Common myeloid progenitor, CD34-positive (primary cell): ENCODE data around the gene MRTO4.
"Not testable (repeated sequence)": the region's sequence is repeated elsewhere in the genome, so short reads cannot be mapped to it uniquely, and the experiment has no call there.

ENCODE experiments used
- CTCF ChIA-PET: fragments of 350-600 bp; sonication (Branson Sonifier 250); formaldehyde crosslinking; loops from one replicate; lab custom pipeline; 2021; ENCODE audit warnings: antibody characterized with exemption; lab: Charles Lee
- POLR2A ChIA-PET: fragments of 350-600 bp; sonication (Branson Sonifier 250); formaldehyde crosslinking; loops from one replicate; lab custom pipeline; 2021; ENCODE audit warnings: antibody characterized with exemption; lab: Charles Lee
- DNase-seq, 3 donors: peaks; one replicate each; pipeline versions ENCODE4 v3.0.0 to v3.0.0-alpha.2; 2013
- H3K27ac ChIP-seq, 2 experiments: 1 replicate in 1 of 2; 2 replicates in 1 of 2; pipeline ENCODE4 v1.7.0; 2013; ENCODE audit warnings: inconsistent platforms in 2 of 2, low read length in 2 of 2, mild to moderate bottlenecking in 2 of 2, low read depth in 1 of 2, moderate library complexity in 1 of 2; ENCODE audit not compliant: severe bottlenecking in 2 of 2, insufficient read depth in 1 of 2, poor library complexity in 1 of 2
- H3K27me3 ChIP-seq, 5 experiments: replicated peaks in 2 of 5; 1 replicate in 3 of 5; 2 replicates in 2 of 5; pipeline versions ENCODE4 v1.6.1 to v1.7.0; 2013; ENCODE audit warnings: low read length in 4 of 5, mild to moderate bottlenecking in 2 of 5, moderate library complexity in 2 of 5, inconsistent platforms in 1 of 5; ENCODE audit not compliant: insufficient read depth in 5 of 5, control insufficient read depth in 4 of 5
- H3K36me3 ChIP-seq, 4 experiments: 1 replicate in 2 of 4; 2 replicates in 2 of 4; pipeline versions ENCODE4 v1.6.1 to v1.7.0; 2013; ENCODE audit warnings: low read length in 3 of 4, control low read depth in 1 of 4, mild to moderate bottlenecking in 1 of 4; ENCODE audit not compliant: control insufficient read depth in 4 of 4, insufficient read depth in 4 of 4
- H3K4me1 ChIP-seq, 4 experiments: 1 replicate in 3 of 4; 2 replicates in 1 of 4; pipeline versions ENCODE4 v1.6.1 to v1.7.1; 2013; ENCODE audit warnings: low read length in 3 of 4, mild to moderate bottlenecking in 3 of 4, control low read depth in 1 of 4, inconsistent platforms in 1 of 4, moderate library complexity in 1 of 4; ENCODE audit not compliant: control insufficient read depth in 4 of 4, insufficient read depth in 4 of 4; ENCODE audit errors: control extremely low read depth in 1 of 4
- H3K4me3 ChIP-seq, 7 experiments: 1 replicate in 4 of 7; 2 replicates in 3 of 7; pipeline versions ENCODE4 v1.5.1 to v1.7.0; 2013; ENCODE audit warnings: mild to moderate bottlenecking in 7 of 7, low read length in 6 of 7, moderate library complexity in 6 of 7, inconsistent platforms in 2 of 7, low read depth in 2 of 7, control low read depth in 1 of 7; ENCODE audit not compliant: insufficient read depth in 4 of 7, control insufficient read depth in 1 of 7; ENCODE audit errors: extremely low read depth in 1 of 7
- H3K9me3 ChIP-seq, 5 experiments: 1 replicate in 4 of 5; 2 replicates in 1 of 5; pipeline versions ENCODE4 v1.6.1 to v1.7.1; 2013; ENCODE audit warnings: low read length in 4 of 5, mild to moderate bottlenecking in 2 of 5, inconsistent platforms in 1 of 5, low read depth in 1 of 5, moderate library complexity in 1 of 5; ENCODE audit not compliant: control insufficient read depth in 4 of 5, insufficient read depth in 2 of 5; ENCODE audit errors: control extremely low read depth in 1 of 5
- WGBS: methylation state at CpG from one replicate; pipeline ENCODE4 v1.1.5; 2013; ENCODE audit not compliant: insufficient coverage; 5-methylcytosine and 5-hydroxymethylcytosine counted together

Gene MRTO4

GRCh38 chr1:19212167-19212566 is 39.4 kb upstream of the MRTO4 start:
- POLR2A ChIA-PET: interaction anchor here (3.4 kb wide), 1 partner anchor 33 kb away, joined by 15 read pairs; no protein-coding TSS in a partner anchor
- no peaks in the 10 kb centered on the region for H3K27me3 ChIP-seq
- CTCF ChIA-PET: interaction anchor here (1.0 to 1.5 kb wide), 3 partner anchors 27 to 36 kb away, joined by 3 read pairs; no protein-coding TSS in a partner anchor

GRCh38 chr1:19213580-19213979 is 38.0 kb upstream of the MRTO4 start:
- ChIA-PET CTCF (no interaction called here), POLR2A (no interaction called here)
- Histone ChIP-seq H3K27me3 (no peaks in the 10 kb centered on the region), H3K9me3 (no peaks in the 10 kb centered on the region), H3K4me1 (peaks cover 20 to 36% (median 25%) of the 10 kb centered on the region in 4 experiments), H3K4me3 (no peak overlapping the region), H3K36me3 (peaks cover 12 to 47% (median 21%) of the 10 kb centered on the region in 4 experiments), H3K27ac (no peak overlapping the region)
- DNase-seq: no peak
- no CpG with 5 or more reads among the region's 1 CpG for WGBS

More at GRCh38 chr1:19212167-19212566, 39.4 kb upstream of the MRTO4 start:
- DNase-seq: no peak
- peak overlapping the region in 1 of 2 experiments; percentile 98 for H3K27ac ChIP-seq
- peak overlapping the region in 2 of 7 experiments; percentile 13 to 91 for H3K4me3 ChIP-seq
- no peaks in the 10 kb centered on the region for H3K9me3 ChIP-seq
- peaks cover 23 to 49% (median 33%) of the 10 kb centered on the region in 4 experiments for H3K4me1 ChIP-seq
- peaks cover 6 to 34% (median 17%) of the 10 kb centered on the region in 4 experiments for H3K36me3 ChIP-seq

- CTCF ChIA-PET: interaction anchor here (0.8 to 1.8 kb wide), 4 partner anchors 24 to 76 kb away, joined by 3 to 7 read pairs (median 3); no protein-coding TSS in a partner anchor
- DNase-seq, H3K4me3 ChIP-seq, H3K9me3 ChIP-seq, POLR2A ChIA-PET, H3K27ac ChIP-seq, H3K27me3 ChIP-seq: not testable (repeated sequence)
- Histone ChIP-seq H3K4me1 (peaks cover 3 to 14% (median 9%) of the 10 kb centered on the region in 4 experiments), H3K36me3 (peaks cover 29 to 78% (median 45%) of the 10 kb centered on the region in 4 experiments)
- 100% methylated on average over 3 of the region's 4 CpGs for WGBS
Observed at GRCh38 chr1:19216585-19216984, 35.0 kb upstream of the MRTO4 start.

GRCh38 chr1:19219451-19219850 is 32.2 kb upstream of the MRTO4 start:
- Histone ChIP-seq H3K9me3 (no peaks in the 10 kb centered on the region), H3K4me1 (peaks cover 0 to 3% (median 1%) of the 10 kb centered on the region in 4 experiments), H3K4me3 (no peak overlapping the region), H3K36me3 (peaks cover 30 to 84% (median 65%) of the 10 kb centered on the region in 4 experiments), H3K27ac (no peak overlapping the region), H3K27me3 (no peaks in the 10 kb centered on the region)
- DNase-seq: no peak
- ChIA-PET CTCF (interaction anchor here (0.8 to 2.2 kb wide), 5 partner anchors 9 to 40 kb away, joined by 3 to 8 read pairs (median 5); partner anchors contain the start of gene UBR4), POLR2A (no interaction called here)
- WGBS: 98% methylated on average over 7 of the region's 7 CpGs

GRCh38 chr1:19220080-19220846 is 31.3 kb upstream of the MRTO4 start:
- peaks cover 34 to 83% (median 71%) of the 10 kb centered on the region in 4 experiments for H3K36me3 ChIP-seq
- H3K4me3 ChIP-seq: no peak overlapping the region
- H3K27me3 ChIP-seq: no peaks in the 10 kb centered on the region
- WGBS: 97% methylated on average over 7 of the region's 8 CpGs
- CTCF ChIA-PET: interaction anchor here (0.8 to 2.2 kb wide), 6 partner anchors 10 to 41 kb away, joined by 3 to 8 read pairs (median 4); partner anchors contain the start of gene UBR4
- no peak overlapping the region for H3K27ac ChIP-seq
- POLR2A ChIA-PET: interaction anchor here (0.6 kb wide), 1 partner anchor 12 kb away, joined by 3 read pairs; no protein-coding TSS in a partner anchor
- H3K4me1 ChIP-seq: peaks cover 0 to 2% (median 0%) of the 10 kb centered on the region in 4 experiments
- no peak for DNase-seq
- H3K9me3 ChIP-seq: no peaks in the 10 kb centered on the region

- H3K27ac ChIP-seq: no peak overlapping the region
- H3K9me3 ChIP-seq: no peaks in the 10 kb centered on the region
- no peaks in the 10 kb centered on the region for H3K4me1 ChIP-seq
- no peak for DNase-seq
- H3K36me3 ChIP-seq: peaks cover 32 to 87% (median 73%) of the 10 kb centered on the region in 4 experiments
- H3K4me3 ChIP-seq: no peak overlapping the region
- no peaks in the 10 kb centered on the region for H3K27me3 ChIP-seq
- WGBS: 89% methylated on average over 7 of the region's 7 CpGs
- ChIA-PET POLR2A (interaction anchor here (0.6 kb wide), 1 partner anchor 13 kb away, joined by 3 read pairs; no protein-coding TSS in a partner anchor), CTCF (interaction anchor here (1.9 to 2.2 kb wide), 2 partner anchors 20 to 27 kb away, joined by 5 to 6 read pairs; no protein-coding TSS in a partner anchor)
Observed at GRCh38 chr1:19220991-19221390, 30.6 kb upstream of the MRTO4 start.
